Osteocyte (in vitro differentiated cells): ENCODE data around the gene XBP1. TPM values are rescaled to one million over a fixed set of nuclear protein-coding genes. Genes with fewer than 3 reads are reported as not detected.
"Not testable (repeated sequence)": the region's sequence is repeated elsewhere in the genome, so short reads cannot be mapped to it uniquely, and the experiment has no call there.

Source experiments
- DNase-seq: peaks from one replicate; pipeline ENCODE4 v3.0.0; 2021; ENCODE audit warnings: mixed read lengths; ENCODE audit not compliant: unreplicated experiment; ENCODE audit errors: extremely low spot score
- H3K27ac Mint-ChIP-seq: one replicate; pipeline ENCODE4 v1.8.0; 2021; ENCODE audit warnings: mild to moderate bottlenecking, mixed read lengths; ENCODE audit not compliant: unreplicated experiment
- H3K27me3 Mint-ChIP-seq: one replicate; pipeline ENCODE4 v1.8.0; 2021; ENCODE audit warnings: mixed read lengths; ENCODE audit not compliant: unreplicated experiment
- H3K36me3 Mint-ChIP-seq: one replicate; pipeline ENCODE4 v1.8.0; 2021; ENCODE audit warnings: mixed read lengths; ENCODE audit not compliant: unreplicated experiment
- H3K4me1 Mint-ChIP-seq: one replicate; pipeline ENCODE4 v1.8.0; 2021; ENCODE audit warnings: mixed read lengths; ENCODE audit not compliant: unreplicated experiment
- H3K4me3 Mint-ChIP-seq: one replicate; pipeline ENCODE4 v1.8.0; 2021; ENCODE audit warnings: mild to moderate bottlenecking, moderate library complexity, mixed read lengths; ENCODE audit not compliant: unreplicated experiment
- H3K9me3 Mint-ChIP-seq: one replicate; pipeline ENCODE4 v1.8.0; 2021; ENCODE audit warnings: mixed read lengths; ENCODE audit not compliant: unreplicated experiment
- total RNA-seq: library from RNA; stranded (reverse); gene quantifications from 2 replicates; pipeline ENCODE4 v1.2.1, GENCODE V29; 2021
- TF ChIP-seq, protein P1 (sequence below): fragments of 200-600 bp; sonication (generic); IDR thresholded peaks from 2 replicates; pipeline ENCODE4 v1.5.0; 2021; ENCODE audit warnings: antibody characterized with exemption, mild to moderate bottlenecking, moderate library complexity

Gene XBP1
- total RNA-seq, 1 donor from 2014 or later: 150 TPM

DNA sequence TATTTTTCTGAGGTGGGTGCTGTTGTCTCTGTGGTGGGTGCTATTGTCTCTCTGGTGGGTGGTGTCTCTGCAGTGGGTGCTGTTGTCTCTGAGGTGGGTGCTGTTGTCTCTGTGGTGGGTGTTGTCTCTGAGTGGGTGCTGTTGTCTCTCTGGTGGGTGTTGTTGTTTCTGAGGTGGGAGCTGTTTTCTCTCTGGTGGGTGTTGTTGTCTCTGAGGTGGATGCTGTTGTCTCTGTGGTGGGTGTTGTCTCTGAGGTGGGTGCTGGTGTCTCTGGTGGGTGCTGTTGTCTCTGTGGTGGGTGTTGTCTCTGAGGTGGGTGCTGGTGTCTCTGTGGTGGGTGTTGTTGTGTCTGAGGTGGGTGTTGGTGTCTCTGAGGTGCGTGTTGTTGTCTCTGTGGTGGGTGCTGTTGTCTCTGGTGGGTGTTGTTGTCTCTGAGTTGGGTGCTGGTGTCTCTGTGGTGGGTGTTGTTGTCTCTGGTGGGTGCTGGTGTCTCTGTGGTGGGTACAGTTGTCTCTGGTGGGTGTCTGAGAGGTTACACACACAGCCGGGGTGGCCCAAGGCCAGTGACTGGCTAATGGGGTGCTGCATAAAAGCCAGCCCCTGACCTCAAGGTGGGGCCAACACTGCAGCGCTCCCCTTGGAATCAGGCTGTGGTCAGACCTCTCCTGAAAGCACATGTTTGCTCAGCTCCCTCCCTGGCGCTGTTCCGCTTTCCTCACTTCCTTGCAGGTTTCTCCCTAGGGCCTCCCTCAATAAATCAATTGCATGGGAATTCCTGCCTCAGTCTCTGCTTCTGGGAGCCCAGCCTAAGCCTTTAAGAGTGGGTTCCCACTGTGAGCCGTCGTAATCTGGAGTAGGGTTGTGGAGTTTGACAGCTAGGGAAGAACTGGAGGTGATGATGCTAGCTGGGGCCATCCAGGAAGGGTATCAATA is 31.0 kb upstream of the XBP1 start:
- Mint-ChIP-seq H3K27ac (no peak overlapping the region), H3K4me3 (no peak overlapping the region), H3K4me1 (peaks cover 4% of the 10 kb centered on the region), H3K36me3 (peaks cover 3% of the 10 kb centered on the region), H3K9me3 (no peaks in the 10 kb centered on the region), H3K27me3 (no peaks in the 10 kb centered on the region)
- DNase-seq: no peak
- TF ChIP-seq, protein P1, sequence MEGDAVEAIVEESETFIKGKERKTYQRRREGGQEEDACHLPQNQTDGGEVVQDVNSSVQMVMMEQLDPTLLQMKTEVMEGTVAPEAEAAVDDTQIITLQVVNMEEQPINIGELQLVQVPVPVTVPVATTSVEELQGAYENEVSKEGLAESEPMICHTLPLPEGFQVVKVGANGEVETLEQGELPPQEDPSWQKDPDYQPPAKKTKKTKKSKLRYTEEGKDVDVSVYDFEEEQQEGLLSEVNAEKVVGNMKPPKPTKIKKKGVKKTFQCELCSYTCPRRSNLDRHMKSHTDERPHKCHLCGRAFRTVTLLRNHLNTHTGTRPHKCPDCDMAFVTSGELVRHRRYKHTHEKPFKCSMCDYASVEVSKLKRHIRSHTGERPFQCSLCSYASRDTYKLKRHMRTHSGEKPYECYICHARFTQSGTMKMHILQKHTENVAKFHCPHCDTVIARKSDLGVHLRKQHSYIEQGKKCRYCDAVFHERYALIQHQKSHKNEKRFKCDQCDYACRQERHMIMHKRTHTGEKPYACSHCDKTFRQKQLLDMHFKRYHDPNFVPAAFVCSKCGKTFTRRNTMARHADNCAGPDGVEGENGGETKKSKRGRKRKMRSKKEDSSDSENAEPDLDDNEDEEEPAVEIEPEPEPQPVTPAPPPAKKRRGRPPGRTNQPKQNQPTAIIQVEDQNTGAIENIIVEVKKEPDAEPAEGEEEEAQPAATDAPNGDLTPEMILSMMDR: no peak

GRCh38 chr22:28830441-28830840 is 30.1 kb upstream of the XBP1 start:
- Mint-ChIP-seq H3K4me1 (peaks cover 4% of the 10 kb centered on the region), H3K36me3 (peaks cover 3% of the 10 kb centered on the region), H3K9me3 (no peaks in the 10 kb centered on the region), H3K4me3 (no peak overlapping the region), H3K27ac (no peak overlapping the region), H3K27me3 (no peaks in the 10 kb centered on the region)
- no peak for DNase-seq
- TF ChIP-seq, protein P1: no peak

DNA sequence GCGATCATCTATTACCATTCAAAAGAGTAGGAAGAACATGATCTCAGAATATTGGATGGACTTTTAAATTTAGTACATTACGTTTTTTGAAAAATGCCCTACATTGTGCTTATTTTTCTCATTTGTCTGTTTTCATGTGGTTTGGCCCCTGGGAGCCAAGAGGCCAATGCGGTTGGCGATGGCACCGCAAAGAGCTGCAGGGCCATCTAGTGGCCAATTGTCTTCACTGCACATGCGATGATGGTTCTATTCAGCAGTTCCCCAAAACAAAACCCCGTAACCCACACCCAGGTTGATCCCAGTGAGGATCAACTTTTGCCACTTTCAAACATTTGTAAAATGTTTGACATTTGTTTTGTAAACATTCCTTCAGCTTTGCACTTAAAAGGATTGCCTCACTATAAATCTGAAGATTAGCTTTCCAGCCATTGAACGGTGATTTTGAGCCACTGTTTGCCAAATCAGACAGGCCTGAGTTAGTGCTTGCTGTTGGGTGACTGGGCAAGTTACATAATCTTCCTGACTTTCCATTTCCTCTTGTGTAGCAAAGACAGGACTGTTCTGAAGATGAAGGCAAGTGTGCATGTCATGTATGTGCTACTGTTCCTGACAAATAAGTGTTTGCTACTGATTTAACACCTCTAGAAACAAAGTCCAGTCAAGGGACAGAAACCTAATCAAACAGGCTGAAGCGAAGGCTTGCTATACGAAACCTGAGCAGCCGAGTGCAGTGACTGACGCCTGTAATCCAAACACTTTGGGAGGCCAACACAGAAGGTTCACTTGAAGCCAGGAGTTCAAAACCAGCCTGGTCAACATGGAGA is 29.2 kb upstream of the XBP1 start:
- Mint-ChIP-seq H3K27me3 (no peaks in the 10 kb centered on the region), H3K4me1 (peaks cover 4% of the 10 kb centered on the region), H3K36me3 (peaks cover 5% of the 10 kb centered on the region), H3K27ac (no peak overlapping the region), H3K4me3 (no peak overlapping the region), H3K9me3 (no peaks in the 10 kb centered on the region)
- DNase-seq: peak; percentile 85
- TF ChIP-seq, protein P1: peak; percentile 99

GRCh38 chr22:28826921-28827320 is 26.6 kb upstream of the XBP1 start:
- Mint-ChIP-seq H3K27me3 (no peaks in the 10 kb centered on the region), H3K36me3 (peaks cover 5% of the 10 kb centered on the region), H3K4me3 (no peak overlapping the region), H3K27ac (no peak overlapping the region), H3K4me1 (peaks cover 4% of the 10 kb centered on the region), H3K9me3 (no peaks in the 10 kb centered on the region)
- DNase-seq: no peak
- TF ChIP-seq, protein P1: no peak

DNA sequence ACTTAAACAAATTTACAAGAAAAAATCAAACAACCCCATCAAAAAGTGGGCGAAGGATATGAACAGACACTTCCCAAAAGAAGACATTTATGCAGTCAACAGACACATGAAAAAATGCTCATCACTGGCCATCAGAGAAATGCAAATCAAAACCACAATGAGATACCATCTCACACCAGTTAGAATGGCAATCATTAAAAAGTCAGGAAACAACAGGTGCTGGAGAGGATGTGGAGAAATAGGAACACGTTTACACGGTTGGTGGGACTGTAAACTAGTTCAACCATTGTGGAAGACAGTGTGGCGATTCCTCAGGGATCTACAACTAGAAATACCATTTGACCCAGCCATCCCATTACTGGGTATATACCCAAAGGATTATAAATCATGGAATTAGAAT is 26.1 kb upstream of the XBP1 start:
- H3K4me1 Mint-ChIP-seq, H3K27ac Mint-ChIP-seq, H3K9me3 Mint-ChIP-seq, H3K36me3 Mint-ChIP-seq, H3K27me3 Mint-ChIP-seq, H3K4me3 Mint-ChIP-seq, DNase-seq: not testable (repeated sequence)

DNA sequence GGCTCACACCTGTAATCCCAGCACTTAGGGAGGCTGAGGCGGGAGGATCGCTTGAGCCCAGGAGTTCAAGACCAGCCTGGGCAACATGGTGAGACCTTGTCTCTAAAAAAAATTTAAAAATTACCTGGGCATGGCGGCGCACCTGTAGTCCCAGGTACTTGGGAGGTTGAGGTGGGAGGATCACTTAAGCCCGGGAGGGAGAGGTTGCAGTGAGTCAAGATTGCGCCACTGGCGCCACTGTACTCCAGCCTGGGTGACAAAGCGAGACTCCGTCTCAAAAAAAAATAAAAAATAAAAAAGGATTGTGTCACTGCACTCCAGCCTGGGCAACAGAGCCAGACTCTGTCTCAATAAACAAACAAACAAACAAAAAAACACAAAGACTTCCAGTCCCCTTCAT is 24.1 kb upstream of the XBP1 start:
- not testable (repeated sequence) for H3K4me1 Mint-ChIP-seq, DNase-seq, H3K27me3 Mint-ChIP-seq, H3K9me3 Mint-ChIP-seq, H3K27ac Mint-ChIP-seq, H3K4me3 Mint-ChIP-seq, H3K36me3 Mint-ChIP-seq
